WTC11 (cell line): Measurements from ENCODE around the gene PIP5K1A. TPM values are rescaled to one million over a fixed set of nuclear protein-coding genes. Genes with fewer than 3 reads are reported as not detected.

Source experiments
- ATAC-seq: fragments of 200-7000 bp; cut with Tn5 transposase; 2 replicates; pipeline ENCODE4 v1.10.0; 2021; ENCODE audit warnings: mild to moderate bottlenecking, moderate library complexity
- CTCF ChIA-PET: fragments of 300-600 bp; sonication (Branson Sonifier 250); formaldehyde crosslinking; loops from one replicate; lab custom pipeline; 2021; ENCODE audit warnings: antibody characterized with exemption; lab: Charles Lee
- POLR2A ChIA-PET: fragments of 350-600 bp; sonication (Branson Sonifier 250); formaldehyde crosslinking; loops from one replicate; lab custom pipeline; 2021; ENCODE audit warnings: antibody characterized with exemption; lab: Charles Lee
- DNase-seq: peaks from one replicate; pipeline ENCODE4 v3.0.0; 2021; ENCODE audit warnings: low spot score
- H3K27ac Mint-ChIP-seq: 2 replicates; pipeline ENCODE4 v1.8.0; 2021; ENCODE audit warnings: mixed read lengths
- H3K27me3 Mint-ChIP-seq: 2 replicates; pipeline ENCODE4 v1.8.0; 2021; ENCODE audit warnings: low read depth, mild to moderate bottlenecking, moderate library complexity, mixed read lengths
- H3K36me3 Mint-ChIP-seq: 2 replicates; pipeline ENCODE4 v1.8.0; 2021; ENCODE audit warnings: mixed read lengths
- H3K4me1 Mint-ChIP-seq: 2 replicates; pipeline ENCODE4 v1.8.0; 2022; ENCODE audit warnings: mixed read lengths
- H3K4me3 Mint-ChIP-seq: 2 replicates; pipeline ENCODE4 v1.8.0; 2021; ENCODE audit warnings: mild to moderate bottlenecking, moderate library complexity, mixed read lengths
- H3K9me3 Mint-ChIP-seq: 2 replicates; pipeline ENCODE4 v1.8.0; 2021; ENCODE audit warnings: mixed read lengths
- E2F5 ChIP-seq: sonication (generic); formaldehyde crosslinking; IDR thresholded peaks from 2 replicates; pipeline ENCODE4 v1.8.1; 2022; ENCODE audit warnings: mild to moderate bottlenecking, moderate library complexity, missing genetic modification reagents
- FOXP1 ChIP-seq: sonication (generic); formaldehyde crosslinking; IDR thresholded peaks from 2 replicates; pipeline ENCODE4 v1.8.0; 2022; ENCODE audit warnings: missing genetic modification reagents, mild to moderate bottlenecking, moderate library complexity, borderline replicate concordance
- HMGA2 ChIP-seq: fragments of 250-450 bp; sonication (Bioruptor Pico); IDR thresholded peaks from 2 replicates; pipeline ENCODE4 v1.4.0; 2021; ENCODE audit warnings: mild to moderate bottlenecking, moderate library complexity
- IRF1 ChIP-seq: sonication (generic); formaldehyde crosslinking; IDR thresholded peaks from 2 replicates; pipeline ENCODE4 v1.8.0; 2023; ENCODE audit warnings: missing genetic modification reagents
- PRDM15 ChIP-seq: sonication (generic); formaldehyde crosslinking; IDR thresholded peaks from 2 replicates; pipeline ENCODE4 v1.8.0; 2022; ENCODE audit warnings: missing genetic modification reagents
- total RNA-seq: library from RNA; stranded (reverse); gene quantifications from 3 replicates; pipeline ENCODE4 v1.2.3, GENCODE V29; 2021
- TF ChIP-seq, protein P1 (sequence below): sonication (generic); formaldehyde crosslinking; IDR thresholded peaks from 2 replicates; pipeline ENCODE4 v1.8.0; 2022; ENCODE audit warnings: mild to moderate bottlenecking, missing genetic modification reagents
- TF ChIP-seq, protein P2 (sequence below): fragments of 250-450 bp; sonication (Bioruptor Pico); IDR thresholded peaks from 2 replicates; pipeline ENCODE4 v1.9.0; 2021; ENCODE audit warnings: mild to moderate bottlenecking, borderline replicate concordance
- TF ChIP-seq, protein P3 (sequence below): sonication (generic); formaldehyde crosslinking; IDR thresholded peaks from 2 replicates; pipeline ENCODE4 v1.8.1; 2023; ENCODE audit warnings: mild to moderate bottlenecking, missing genetic modification reagents, moderate library complexity
- TF ChIP-seq, protein P4 (sequence below): sonication (generic); formaldehyde crosslinking; IDR thresholded peaks from 2 replicates; pipeline ENCODE4 v1.8.1; 2022; ENCODE audit warnings: missing genetic modification reagents, borderline replicate concordance
- TF ChIP-seq, protein P5 (sequence below): sonication (generic); formaldehyde crosslinking; IDR thresholded peaks from 2 replicates; pipeline ENCODE4 v1.8.1; 2023; ENCODE audit warnings: mild to moderate bottlenecking, missing genetic modification reagents, moderate library complexity

Gene PIP5K1A
- total RNA-seq, 1 experiment from 2014 or later, result 81.3 TPM

DNA sequence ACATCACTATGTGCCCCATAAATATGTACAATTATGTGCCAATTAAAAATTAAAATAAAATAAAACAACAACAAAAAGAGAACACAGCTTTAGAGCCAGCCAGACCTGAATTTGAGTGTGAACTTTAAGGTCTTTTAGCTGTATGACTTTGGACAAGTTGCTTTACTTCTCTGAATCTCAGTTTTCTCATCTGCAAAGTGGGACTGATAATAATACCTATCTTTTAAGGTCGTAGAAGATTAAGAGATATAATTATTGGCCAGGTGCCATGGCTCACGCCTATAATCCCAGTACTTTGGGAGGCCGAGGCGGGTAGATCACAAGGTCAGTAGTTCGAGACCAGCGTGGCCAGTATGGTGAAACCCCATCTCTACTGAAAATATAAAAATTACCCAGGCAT lies 5.0 kb upstream of the PIP5K1A start (continued):
- no peak for TF ChIP-seq E2F5
- TF ChIP-seq, protein P1, sequence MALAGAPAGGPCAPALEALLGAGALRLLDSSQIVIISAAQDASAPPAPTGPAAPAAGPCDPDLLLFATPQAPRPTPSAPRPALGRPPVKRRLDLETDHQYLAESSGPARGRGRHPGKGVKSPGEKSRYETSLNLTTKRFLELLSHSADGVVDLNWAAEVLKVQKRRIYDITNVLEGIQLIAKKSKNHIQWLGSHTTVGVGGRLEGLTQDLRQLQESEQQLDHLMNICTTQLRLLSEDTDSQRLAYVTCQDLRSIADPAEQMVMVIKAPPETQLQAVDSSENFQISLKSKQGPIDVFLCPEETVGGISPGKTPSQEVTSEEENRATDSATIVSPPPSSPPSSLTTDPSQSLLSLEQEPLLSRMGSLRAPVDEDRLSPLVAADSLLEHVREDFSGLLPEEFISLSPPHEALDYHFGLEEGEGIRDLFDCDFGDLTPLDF (CRISPR knock-in tag), result no peak

DNA sequence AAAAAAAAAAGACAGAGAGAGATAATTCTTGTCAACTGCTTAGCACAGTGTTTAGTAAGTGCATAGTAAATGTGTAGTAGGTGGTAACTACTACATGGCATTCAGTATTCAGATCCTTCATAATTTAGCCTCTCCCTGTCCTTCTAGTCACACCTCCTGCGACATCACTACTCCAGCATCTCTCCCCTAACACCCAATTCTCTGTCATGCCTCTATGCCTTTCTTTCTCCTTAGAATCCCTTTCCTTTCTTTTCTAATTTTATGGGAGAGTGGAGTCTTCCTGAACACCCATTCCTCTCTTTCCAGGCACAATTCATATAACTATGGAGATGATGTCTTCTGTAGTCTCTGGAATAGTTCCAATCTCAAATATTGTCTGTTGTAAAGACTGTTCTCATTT lies 4.5 kb upstream of the PIP5K1A start:
- CTCF ChIA-PET, result interaction anchor here (0.7 to 1.1 kb wide), 2 partner anchors 29 to 58 kb away, joined by 3 read pairs; no protein-coding TSS in a partner anchor
- peak overlapping the region; percentile 19; the same call in 1 of the 2 replicates for H3K27ac Mint-ChIP-seq

More for the DNA sequence above, 4.5 kb upstream of the PIP5K1A start:
- no peak for ATAC-seq
- Mint-ChIP-seq H3K4me3 (no peak overlapping the region), H3K36me3 (peaks cover under 1% of the 10 kb centered on the region; the same call in 1 of the 2 replicates), H3K4me1 (peaks cover 13% of the 10 kb centered on the region), H3K9me3 (no peaks in the 10 kb centered on the region), H3K27me3 (no peaks in the 10 kb centered on the region; the same call in 1 of the 2 replicates)
- no peak for DNase-seq
- POLR2A ChIA-PET, result no interaction called here
- TF ChIP-seq HMGA2 (CRISPR knock-in tag), result no peak
- TF ChIP-seq, protein P2, sequence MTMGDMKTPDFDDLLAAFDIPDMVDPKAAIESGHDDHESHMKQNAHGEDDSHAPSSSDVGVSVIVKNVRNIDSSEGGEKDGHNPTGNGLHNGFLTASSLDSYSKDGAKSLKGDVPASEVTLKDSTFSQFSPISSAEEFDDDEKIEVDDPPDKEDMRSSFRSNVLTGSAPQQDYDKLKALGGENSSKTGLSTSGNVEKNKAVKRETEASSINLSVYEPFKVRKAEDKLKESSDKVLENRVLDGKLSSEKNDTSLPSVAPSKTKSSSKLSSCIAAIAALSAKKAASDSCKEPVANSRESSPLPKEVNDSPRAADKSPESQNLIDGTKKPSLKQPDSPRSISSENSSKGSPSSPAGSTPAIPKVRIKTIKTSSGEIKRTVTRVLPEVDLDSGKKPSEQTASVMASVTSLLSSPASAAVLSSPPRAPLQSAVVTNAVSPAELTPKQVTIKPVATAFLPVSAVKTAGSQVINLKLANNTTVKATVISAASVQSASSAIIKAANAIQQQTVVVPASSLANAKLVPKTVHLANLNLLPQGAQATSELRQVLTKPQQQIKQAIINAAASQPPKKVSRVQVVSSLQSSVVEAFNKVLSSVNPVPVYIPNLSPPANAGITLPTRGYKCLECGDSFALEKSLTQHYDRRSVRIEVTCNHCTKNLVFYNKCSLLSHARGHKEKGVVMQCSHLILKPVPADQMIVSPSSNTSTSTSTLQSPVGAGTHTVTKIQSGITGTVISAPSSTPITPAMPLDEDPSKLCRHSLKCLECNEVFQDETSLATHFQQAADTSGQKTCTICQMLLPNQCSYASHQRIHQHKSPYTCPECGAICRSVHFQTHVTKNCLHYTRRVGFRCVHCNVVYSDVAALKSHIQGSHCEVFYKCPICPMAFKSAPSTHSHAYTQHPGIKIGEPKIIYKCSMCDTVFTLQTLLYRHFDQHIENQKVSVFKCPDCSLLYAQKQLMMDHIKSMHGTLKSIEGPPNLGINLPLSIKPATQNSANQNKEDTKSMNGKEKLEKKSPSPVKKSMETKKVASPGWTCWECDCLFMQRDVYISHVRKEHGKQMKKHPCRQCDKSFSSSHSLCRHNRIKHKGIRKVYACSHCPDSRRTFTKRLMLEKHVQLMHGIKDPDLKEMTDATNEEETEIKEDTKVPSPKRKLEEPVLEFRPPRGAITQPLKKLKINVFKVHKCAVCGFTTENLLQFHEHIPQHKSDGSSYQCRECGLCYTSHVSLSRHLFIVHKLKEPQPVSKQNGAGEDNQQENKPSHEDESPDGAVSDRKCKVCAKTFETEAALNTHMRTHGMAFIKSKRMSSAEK (CRISPR knock-in tag), result no peak
- TF ChIP-seq FOXP1, result no peak
- TF ChIP-seq PRDM15 (CRISPR knock-in tag), result no peak
- TF ChIP-seq, protein P3, sequence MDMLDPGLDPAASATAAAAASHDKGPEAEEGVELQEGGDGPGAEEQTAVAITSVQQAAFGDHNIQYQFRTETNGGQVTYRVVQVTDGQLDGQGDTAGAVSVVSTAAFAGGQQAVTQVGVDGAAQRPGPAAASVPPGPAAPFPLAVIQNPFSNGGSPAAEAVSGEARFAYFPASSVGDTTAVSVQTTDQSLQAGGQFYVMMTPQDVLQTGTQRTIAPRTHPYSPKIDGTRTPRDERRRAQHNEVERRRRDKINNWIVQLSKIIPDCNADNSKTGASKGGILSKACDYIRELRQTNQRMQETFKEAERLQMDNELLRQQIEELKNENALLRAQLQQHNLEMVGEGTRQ (CRISPR knock-in tag), result no peak
- TF ChIP-seq, protein P4, sequence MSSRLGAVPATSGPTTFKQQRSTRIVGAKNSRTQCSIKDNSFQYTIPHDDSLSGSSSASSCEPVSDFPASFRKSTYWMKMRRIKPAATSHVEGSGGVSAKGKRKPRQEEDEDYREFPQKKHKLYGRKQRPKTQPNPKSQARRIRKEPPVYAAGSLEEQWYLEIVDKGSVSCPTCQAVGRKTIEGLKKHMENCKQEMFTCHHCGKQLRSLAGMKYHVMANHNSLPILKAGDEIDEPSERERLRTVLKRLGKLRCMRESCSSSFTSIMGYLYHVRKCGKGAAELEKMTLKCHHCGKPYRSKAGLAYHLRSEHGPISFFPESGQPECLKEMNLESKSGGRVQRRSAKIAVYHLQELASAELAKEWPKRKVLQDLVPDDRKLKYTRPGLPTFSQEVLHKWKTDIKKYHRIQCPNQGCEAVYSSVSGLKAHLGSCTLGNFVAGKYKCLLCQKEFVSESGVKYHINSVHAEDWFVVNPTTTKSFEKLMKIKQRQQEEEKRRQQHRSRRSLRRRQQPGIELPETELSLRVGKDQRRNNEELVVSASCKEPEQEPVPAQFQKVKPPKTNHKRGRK, result no peak
- TF ChIP-seq IRF1 (CRISPR knock-in tag), result no peak
- TF ChIP-seq, protein P5, sequence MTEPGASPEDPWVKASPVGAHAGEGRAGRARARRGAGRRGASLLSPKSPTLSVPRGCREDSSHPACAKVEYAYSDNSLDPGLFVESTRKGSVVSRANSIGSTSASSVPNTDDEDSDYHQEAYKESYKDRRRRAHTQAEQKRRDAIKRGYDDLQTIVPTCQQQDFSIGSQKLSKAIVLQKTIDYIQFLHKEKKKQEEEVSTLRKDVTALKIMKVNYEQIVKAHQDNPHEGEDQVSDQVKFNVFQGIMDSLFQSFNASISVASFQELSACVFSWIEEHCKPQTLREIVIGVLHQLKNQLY (CRISPR knock-in tag), result no peak
